Endothelial cell of umbilical vein (primary cell): Measurements from ENCODE around the gene PCDH15. TPM values are rescaled to one million over a fixed set of nuclear protein-coding genes. Genes with fewer than 3 reads are reported as not detected.

ENCODE experiments used
- BruUV-seq: library from RNA; stranded (reverse); fragments of 400-500 nt; replicated peaks from 2 replicates; lab custom pipeline; 2021; lab: Mats Ljungman, UMichigan
- CTCF ChIA-PET: fragments of 300-600, 350-600 bp; sonication (Branson Sonifier 250); formaldehyde crosslinking; loops from one replicate; lab custom pipeline; 2021; ENCODE audit warnings: antibody characterized with exemption, inconsistent platforms; lab: Charles Lee
- POLR2A ChIA-PET: fragments of 300-600, 350-600 bp; sonication (Branson Sonifier 250); formaldehyde crosslinking; loops from one replicate; lab custom pipeline; 2021; ENCODE audit warnings: antibody characterized with exemption, inconsistent platforms; lab: Charles Lee
- DNase-seq: peaks from one replicate; pipeline ENCODE4 v3.0.0-alpha.2; 2011; ENCODE audit warnings: low read depth, low spot score
- FAIRE-seq: peaks from 2 replicates; lab custom pipeline; 2011; peaks lifted over from hg19 to GRCh38; lab: Jason Lieb, UNC
- H2AFZ ChIP-seq: 2 replicates; pipeline ENCODE4 v1.6.0; 2012; ENCODE audit warnings: low read depth, low read length, control low read depth, inconsistent platforms
- H3K27ac ChIP-seq: 2 replicates; pipeline ENCODE4 v1.5.1; 2011; ENCODE audit warnings: low read depth, mild to moderate bottlenecking, control low read depth, low read length, moderate library complexity; ENCODE audit not compliant: insufficient read depth
- H3K27me3 ChIP-seq, 2 experiments: 2 replicates each; pipeline versions ENCODE4 v1.6.0 to v1.6.1; 2011; ENCODE audit warnings: low read length in 2 of 2, mixed read lengths in 1 of 2; ENCODE audit not compliant: control insufficient read depth in 2 of 2, insufficient read depth in 2 of 2
- H3K36me3 ChIP-seq, 2 experiments: 2 replicates in 1 of 2; 3 replicates in 1 of 2; pipeline ENCODE4 v1.5.1; 2011; ENCODE audit warnings: low read length in 2 of 2, mild to moderate bottlenecking in 1 of 2, moderate library complexity in 1 of 2; ENCODE audit not compliant: control insufficient read depth in 2 of 2, insufficient read depth in 2 of 2; ENCODE audit errors: extremely low read depth in 1 of 2
- H3K4me1 ChIP-seq: 3 replicates; pipeline ENCODE4 v1.5.1; 2011; ENCODE audit warnings: mild to moderate bottlenecking, low read length; ENCODE audit not compliant: control insufficient read depth, insufficient read depth; ENCODE audit errors: extremely low read depth
- H3K4me2 ChIP-seq: 2 replicates; pipeline ENCODE4 v1.6.1; 2011; ENCODE audit warnings: low read length, control low read depth, mixed read lengths; ENCODE audit not compliant: insufficient read depth
- H3K4me3 ChIP-seq, 3 experiments: fragments of 200-600 bp in 1 of 3; sonication (generic), shearing (Covaris generic) in 1 of 3; replicated peaks in 1 of 3; 2 replicates each; pipeline ENCODE4 v1.5.1; 2011 to 2016; ENCODE audit warnings: control low read depth in 3 of 3, low read length in 3 of 3, mild to moderate bottlenecking in 2 of 3, inconsistent platforms in 1 of 3, low read depth in 1 of 3, moderate library complexity in 1 of 3; ENCODE audit not compliant: insufficient read depth in 1 of 3
- H3K79me2 ChIP-seq: 2 replicates; pipeline ENCODE4 v1.6.0; 2012; ENCODE audit warnings: low read length, inconsistent platforms; ENCODE audit not compliant: control insufficient read depth, insufficient read depth
- H3K9ac ChIP-seq: replicated peaks from 2 replicates; pipeline ENCODE3; 2011; ENCODE audit warnings: low read length, control low read depth; ENCODE audit not compliant: insufficient read depth; ENCODE audit errors: extremely low read depth
- H3K9me1 ChIP-seq: replicated peaks from 3 replicates; pipeline ENCODE4 v1.6.0; 2011; ENCODE audit warnings: mild to moderate bottlenecking, low read length; ENCODE audit not compliant: control insufficient read depth, insufficient read depth; ENCODE audit errors: extremely low read depth
- H3K9me3 ChIP-seq: replicated peaks from 2 replicates; pipeline ENCODE4 v1.5.1; 2012; ENCODE audit warnings: low read length, inconsistent platforms; ENCODE audit not compliant: control insufficient read depth, insufficient read depth
- H4K20me1 ChIP-seq: replicated peaks from 2 replicates; pipeline ENCODE3; 2011; ENCODE audit warnings: mild to moderate bottlenecking, low read length; ENCODE audit not compliant: control insufficient read depth, insufficient read depth; ENCODE audit errors: extremely low read depth
- EZH2 ChIP-seq: IDR thresholded peaks from 2 replicates; pipeline ENCODE4 v1.6.1; 2012; ENCODE audit warnings: borderline replicate concordance, low read depth, mild to moderate bottlenecking, moderate library complexity, low read length, inconsistent platforms; ENCODE audit not compliant: severe bottlenecking
- FOS ChIP-seq: IDR thresholded peaks from 2 replicates; pipeline ENCODE4 v1.6.1; 2011; ENCODE audit warnings: mild to moderate bottlenecking, low read length, moderate library complexity, borderline replicate concordance; ENCODE audit not compliant: insufficient read depth
- GATA2 ChIP-seq: IDR thresholded peaks from 2 replicates; pipeline ENCODE4 v1.7.0; 2011; ENCODE audit warnings: low read depth, mild to moderate bottlenecking, moderate library complexity, mixed read lengths, low read length; ENCODE audit not compliant: insufficient read length, insufficient read depth
- JUN ChIP-seq: IDR thresholded peaks from 2 replicates; pipeline ENCODE4 v1.6.1; 2011; ENCODE audit warnings: borderline replicate concordance, low read depth; ENCODE audit not compliant: insufficient read length, insufficient read depth
- MYC ChIP-seq: IDR thresholded peaks from one replicate; pipeline ENCODE4 v1.6.1; 2011; ENCODE audit warnings: mild to moderate bottlenecking, low read depth, low read length
- POLR2A ChIP-seq: IDR thresholded peaks from 2 replicates; pipeline ENCODE4 v1.6.1; 2012; ENCODE audit warnings: low read depth, mild to moderate bottlenecking, control low read depth, low read length
- POLR2AphosphoS5 ChIP-seq: IDR thresholded peaks from 2 replicates; pipeline ENCODE4 v1.6.1; 2012; ENCODE audit warnings: low read depth, mild to moderate bottlenecking, control low read depth, low read length, moderate library complexity; ENCODE audit not compliant: insufficient read depth
- dilution Hi-C: fragments of 300-500 bp; cut with MboI; formaldehyde crosslinking; loops from one replicate; pipeline ENCODE4 v1.15.0; 2019; ENCODE audit warnings: low sequenced_read_pairs; ENCODE audit not compliant: extremely low pct_ligation_motif_present
- intact Hi-C: fragments of 100-400 bp; cut with micrococcal nuclease; formaldehyde crosslinking; loops from one replicate; pipeline ENCODE4 v1.10.0; 2022
- polyA plus RNA-seq, 4 experiments: library from polyadenylated mRNA; depleted of rRNA in 3 of 4; stranded (reverse) in 3 of 4; unstranded in 1 of 4; fragments of >200 nt; gene quantifications; 2 replicates each; pipeline versions ENCODE4 v1.2.1 to v1.2.3, GENCODE V29; 2011 to 2012; ENCODE audit warnings: missing spikeins in 1 of 4
- total RNA-seq: library from RNA; stranded (reverse); gene quantifications from 2 replicates; pipeline ENCODE4 v1.2.3, GENCODE V29; 2021
- TF ChIP-seq, protein P1 (sequence below): IDR thresholded peaks from 2 replicates; pipeline ENCODE4 v1.6.1; 2011; ENCODE audit not compliant: insufficient read depth, insufficient read length
- TF ChIP-seq, protein P2 (sequence below), 2 donors: IDR thresholded peaks; 1 replicate in 1 of 2; 2 replicates in 1 of 2; pipeline ENCODE4 v1.5.1; 2011; ENCODE audit warnings: low read length in 2 of 2, mild to moderate bottlenecking in 2 of 2, moderate library complexity in 2 of 2, control low read depth in 1 of 2, inconsistent platforms in 1 of 2, low read depth in 1 of 2; ENCODE audit not compliant: insufficient read depth in 1 of 2; ENCODE audit errors: extremely low read depth in 1 of 2

The PCDH15 gene
- total and polyA plus RNA-seq, 2 donors (not counting 3 experiments of a cell fraction or from before 2014, with no cell fraction given) = 0.04 TPM; not detected in 1

DNA sequence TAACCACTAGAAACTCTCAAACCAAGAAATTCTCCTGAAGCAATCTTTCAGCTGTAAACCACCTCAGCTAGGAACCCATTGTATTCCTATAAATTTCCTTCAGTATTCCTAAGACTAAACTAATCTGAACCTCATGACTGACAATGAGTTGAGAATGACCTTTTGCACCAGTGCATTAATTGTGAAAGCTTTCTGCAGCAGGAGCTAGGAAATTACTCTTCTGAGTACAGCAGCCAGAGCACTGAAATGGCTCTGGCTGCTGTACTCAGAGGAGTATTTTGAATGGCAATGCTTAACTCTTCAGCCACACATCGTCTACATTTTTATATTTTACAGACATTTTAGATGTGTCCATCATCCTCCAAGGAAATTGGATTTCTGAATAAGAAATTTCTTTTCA is 109.7 kb downstream of the PCDH15 start:
- Histone ChIP-seq H3K4me2 (no peak overlapping the region), H3K79me2 (no peaks in the 10 kb centered on the region), H4K20me1 (no peaks in the 10 kb centered on the region), H3K9me1 (no peaks in the 10 kb centered on the region), H3K4me1 (no peaks in the 10 kb centered on the region), H3K27me3 (no peaks in the 10 kb centered on the region), H3K36me3 (no peaks in the 10 kb centered on the region), H3K4me3 (no peak overlapping the region), H3K27ac (no peak overlapping the region), H2AFZ (no peak overlapping the region), H3K9ac (no peak overlapping the region), H3K9me3 (no peaks in the 10 kb centered on the region)
- FAIRE-seq (no peak), DNase-seq (no peak)
- ChIA-PET POLR2A (no interaction called here), CTCF (interaction anchor here (0.9 to 1.7 kb wide), 2 partner anchors 16 to 18 kb away, joined by 3 to 5 read pairs; no protein-coding TSS in a partner anchor)
- dilution Hi-C loops = no loop called here
- no TSS peak for BruUV-seq
- intact Hi-C loops = no loop called here
- no peak for TF ChIP-seq JUN
- no peak for TF ChIP-seq GATA2
- TF ChIP-seq POLR2AphosphoS5 = no peak
- TF ChIP-seq, protein P1, sequence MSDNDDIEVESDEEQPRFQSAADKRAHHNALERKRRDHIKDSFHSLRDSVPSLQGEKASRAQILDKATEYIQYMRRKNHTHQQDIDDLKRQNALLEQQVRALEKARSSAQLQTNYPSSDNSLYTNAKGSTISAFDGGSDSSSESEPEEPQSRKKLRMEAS = no peak
- no peak for TF ChIP-seq EZH2

DNA sequence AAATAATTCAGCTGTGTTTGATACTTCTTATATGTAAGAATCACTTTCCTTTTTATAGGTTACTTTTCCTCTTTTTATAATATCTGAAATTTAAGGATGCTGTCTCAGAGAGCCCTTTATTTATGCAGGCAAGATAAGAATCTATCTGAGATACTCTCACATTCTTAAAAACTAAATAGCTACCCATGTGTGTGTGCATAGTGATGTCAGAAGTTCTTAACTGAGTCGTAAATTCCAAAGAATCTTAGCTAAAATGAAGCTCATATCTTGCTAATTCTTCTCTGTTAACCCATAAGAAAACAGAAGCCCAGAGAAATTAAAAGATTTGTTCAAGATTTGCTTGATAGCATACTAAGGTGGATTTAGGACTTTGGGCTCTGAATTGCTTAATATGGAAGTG is 118.5 kb downstream of the PCDH15 start:
- no peak overlapping the region for H2AFZ ChIP-seq
- no peaks in the 10 kb centered on the region for H4K20me1 ChIP-seq
- FAIRE-seq (no peak), DNase-seq (no peak)
- H3K9ac ChIP-seq = no peak overlapping the region
- H3K4me2 ChIP-seq = no peak overlapping the region
- no peak for TF ChIP-seq MYC
- TF ChIP-seq POLR2AphosphoS5 = no peak
- TF ChIP-seq JUN = no peak
- TF ChIP-seq, protein P1 = no peak
- no peak for TF ChIP-seq FOS
- no peak for TF ChIP-seq GATA2
- TF ChIP-seq, protein P2, sequence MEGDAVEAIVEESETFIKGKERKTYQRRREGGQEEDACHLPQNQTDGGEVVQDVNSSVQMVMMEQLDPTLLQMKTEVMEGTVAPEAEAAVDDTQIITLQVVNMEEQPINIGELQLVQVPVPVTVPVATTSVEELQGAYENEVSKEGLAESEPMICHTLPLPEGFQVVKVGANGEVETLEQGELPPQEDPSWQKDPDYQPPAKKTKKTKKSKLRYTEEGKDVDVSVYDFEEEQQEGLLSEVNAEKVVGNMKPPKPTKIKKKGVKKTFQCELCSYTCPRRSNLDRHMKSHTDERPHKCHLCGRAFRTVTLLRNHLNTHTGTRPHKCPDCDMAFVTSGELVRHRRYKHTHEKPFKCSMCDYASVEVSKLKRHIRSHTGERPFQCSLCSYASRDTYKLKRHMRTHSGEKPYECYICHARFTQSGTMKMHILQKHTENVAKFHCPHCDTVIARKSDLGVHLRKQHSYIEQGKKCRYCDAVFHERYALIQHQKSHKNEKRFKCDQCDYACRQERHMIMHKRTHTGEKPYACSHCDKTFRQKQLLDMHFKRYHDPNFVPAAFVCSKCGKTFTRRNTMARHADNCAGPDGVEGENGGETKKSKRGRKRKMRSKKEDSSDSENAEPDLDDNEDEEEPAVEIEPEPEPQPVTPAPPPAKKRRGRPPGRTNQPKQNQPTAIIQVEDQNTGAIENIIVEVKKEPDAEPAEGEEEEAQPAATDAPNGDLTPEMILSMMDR (IDR thresholded peaks at IDR 0.05; ENCODE audit: extremely low read depth in 1 of 2, insufficient read depth in 1 of 2, low read depth in 1 of 2, low read length in 2 of 2) = no peak
- TF ChIP-seq POLR2A = no peak
- TF ChIP-seq EZH2 = no peak
- no peaks in the 10 kb centered on the region for H3K79me2 ChIP-seq
- H3K27me3 ChIP-seq = no peaks in the 10 kb centered on the region
- no TSS peak for BruUV-seq
- POLR2A ChIA-PET = no interaction called here
- dilution Hi-C loops = no loop called here
- H3K36me3 ChIP-seq = no peaks in the 10 kb centered on the region
- H3K9me1 ChIP-seq = no peaks in the 10 kb centered on the region
- no peak overlapping the region for H3K27ac ChIP-seq
- intact Hi-C loops = no loop called here
- H3K9me3 ChIP-seq = no peaks in the 10 kb centered on the region
- H3K4me3 ChIP-seq = no peak overlapping the region
- no peaks in the 10 kb centered on the region for H3K4me1 ChIP-seq
- CTCF ChIA-PET = no interaction called here
